H1 (cell line): ENCODE data around the gene LDLR. TPM values are rescaled to one million over a fixed set of nuclear protein-coding genes. Genes with fewer than 3 reads are reported as not detected.
A peak's percentile ranks its signal among the peaks of the same experiment; 100 is the strongest.

Experiments used
- CTCF ChIA-PET: fragments of 300-600 bp; sonication (Branson Sonifier 250); formaldehyde crosslinking; loops from one replicate; lab custom pipeline; 2021; ENCODE audit not compliant: partially characterized antibody; lab: Charles Lee
- POLR2A ChIA-PET: fragments of 300-600 bp; sonication (Branson Sonifier 250); formaldehyde crosslinking; loops from one replicate; lab custom pipeline; 2021; ENCODE audit warnings: inconsistent platforms; ENCODE audit not compliant: partially characterized antibody; lab: Charles Lee
- DNase-seq, 2 experiments: peaks; one replicate each; pipeline versions ENCODE4 v3.0.0 to v3.0.0-alpha.2; 2010 to 2022; ENCODE audit warnings: low spot score in 2 of 2, low read depth in 1 of 2, mixed read lengths in 1 of 2
- FAIRE-seq: peaks from 2 replicates; lab custom pipeline; 2011; peaks lifted over from hg19 to GRCh38; lab: Jason Lieb, UNC
- H2AFZ ChIP-seq: 2 replicates; pipeline ENCODE4 v1.8.1; 2012; ENCODE audit warnings: low read length, inconsistent platforms
- H2AK5ac ChIP-seq: 2 replicates; pipeline ENCODE4 v1.6.1; 2013; ENCODE audit warnings: low read depth, low read length
- H2BK120ac ChIP-seq: replicated peaks from 2 replicates; pipeline ENCODE3; 2013; ENCODE audit warnings: low read depth, low read length, inconsistent platforms
- H2BK12ac ChIP-seq: 2 replicates; pipeline ENCODE4 v1.6.1; 2013; ENCODE audit warnings: low read depth, low read length
- H2BK15ac ChIP-seq: 2 replicates; pipeline ENCODE4 v1.6.1; 2013; ENCODE audit warnings: low read length
- H2BK20ac ChIP-seq: 2 replicates; pipeline ENCODE4 v1.6.1; 2013; ENCODE audit warnings: low read length
- H2BK5ac ChIP-seq: 2 replicates; pipeline ENCODE4 v1.6.1; 2013; ENCODE audit warnings: low read depth, low read length
- H3K14ac ChIP-seq: 2 replicates; pipeline ENCODE4 v1.6.1; 2013; ENCODE audit warnings: inconsistent platforms; ENCODE audit not compliant: insufficient read length
- H3K18ac ChIP-seq: 2 replicates; pipeline ENCODE4 v1.6.1; 2013; ENCODE audit warnings: low read length; ENCODE audit errors: extremely low read depth
- H3K23ac ChIP-seq: 2 replicates; pipeline ENCODE4 v1.6.1; 2013; ENCODE audit warnings: inconsistent platforms; ENCODE audit not compliant: insufficient read length
- H3K23me2 ChIP-seq: 2 replicates; pipeline ENCODE4 v1.6.1; 2013; ENCODE audit warnings: low read depth, low read length
- H3K27ac ChIP-seq: 2 replicates; pipeline ENCODE4 v1.6.1; 2011; ENCODE audit warnings: low read depth, low read length, inconsistent platforms
- H3K27me3 ChIP-seq, 4 experiments: replicated peaks in 1 of 4; 1 replicate in 1 of 4; 2 replicates in 3 of 4; pipeline versions ENCODE4 v1.6.1 to v1.8.1; 2011 to 2013; ENCODE audit warnings: low read length in 3 of 4, mild to moderate bottlenecking in 3 of 4, inconsistent platforms in 2 of 4, mixed read lengths in 2 of 4, moderate library complexity in 1 of 4; ENCODE audit not compliant: control insufficient read depth in 3 of 4, insufficient read depth in 3 of 4; ENCODE audit errors: extremely low read depth in 1 of 4
- H3K36me3 ChIP-seq, 4 experiments: 2 replicates each; pipeline versions ENCODE4 v1.6.1 to v1.8.1; 2011 to 2013; ENCODE audit warnings: mild to moderate bottlenecking in 4 of 4, low read length in 3 of 4, moderate library complexity in 2 of 4, control low read depth in 1 of 4, inconsistent platforms in 1 of 4; ENCODE audit not compliant: insufficient read depth in 4 of 4, control insufficient read depth in 2 of 4
- H3K4ac ChIP-seq: replicated peaks from 2 replicates; pipeline ENCODE3; 2013; ENCODE audit warnings: low read length, low read depth, mixed read lengths, inconsistent platforms; ENCODE audit not compliant: insufficient read length
- H3K4me1 ChIP-seq, 4 experiments: replicated peaks in 1 of 4; 1 replicate in 1 of 4; 2 replicates in 3 of 4; pipeline versions ENCODE4 v1.6.1 to v1.8.1; 2011 to 2013; ENCODE audit warnings: low read length in 3 of 4, inconsistent platforms in 2 of 4, mixed read lengths in 1 of 4; ENCODE audit not compliant: insufficient read depth in 4 of 4, control insufficient read depth in 3 of 4
- H3K4me2 ChIP-seq, 2 experiments: 2 replicates each; pipeline versions ENCODE4 v1.6.1 to v1.8.1; 2011 to 2013; ENCODE audit warnings: low read depth in 2 of 2, low read length in 2 of 2, control low read depth in 1 of 2, inconsistent platforms in 1 of 2, mild to moderate bottlenecking in 1 of 2; ENCODE audit not compliant: insufficient read depth in 1 of 2
- H3K4me3 ChIP-seq, 4 experiments: fragments of 200-600, 300-600 bp in 1 of 4; sonication (generic), shearing (Covaris generic), sonication (Bioruptor Twin) in 1 of 4; 2 replicates each; pipeline versions ENCODE4 v1.5.1 to v1.8.1; 2011 to 2016; ENCODE audit warnings: low read length in 4 of 4, low read depth in 3 of 4, control low read depth in 2 of 4, inconsistent platforms in 2 of 4, mild to moderate bottlenecking in 2 of 4, mixed read lengths in 1 of 4, moderate library complexity in 1 of 4; ENCODE audit not compliant: insufficient read depth in 2 of 4; ENCODE audit errors: extremely low read depth in 1 of 4
- H3K56ac ChIP-seq: replicated peaks from 2 replicates; pipeline ENCODE3; 2013; ENCODE audit warnings: low read depth, mild to moderate bottlenecking, mixed read lengths, low read length, inconsistent platforms; ENCODE audit not compliant: insufficient read length
- H3K79me1 ChIP-seq: 2 replicates; pipeline ENCODE4 v1.6.1; 2013; ENCODE audit warnings: low read depth, low read length, control low read depth
- H3K79me2 ChIP-seq, 2 experiments: 2 replicates each; pipeline versions ENCODE4 v1.6.1 to v1.8.1; 2012 to 2013; ENCODE audit warnings: low read length in 2 of 2, mild to moderate bottlenecking in 2 of 2, inconsistent platforms in 1 of 2; ENCODE audit not compliant: insufficient read depth in 2 of 2, control insufficient read depth in 1 of 2
- H3K9ac ChIP-seq, 4 experiments: replicated peaks in 1 of 4; 1 replicate in 1 of 4; 2 replicates in 3 of 4; pipeline versions ENCODE4 v1.6.1 to v1.8.1; 2011 to 2013; ENCODE audit warnings: low read depth in 3 of 4, low read length in 3 of 4, control low read depth in 2 of 4, mild to moderate bottlenecking in 2 of 4, moderate library complexity in 2 of 4, inconsistent platforms in 1 of 4; ENCODE audit errors: extremely low read depth in 1 of 4
- H3K9me3 ChIP-seq, 2 experiments: 2 replicates each; pipeline versions ENCODE4 v1.6.1 to v1.8.1; 2012 to 2013; ENCODE audit warnings: mild to moderate bottlenecking in 2 of 2, moderate library complexity in 2 of 2, control low read depth in 1 of 2, inconsistent platforms in 1 of 2, low read depth in 1 of 2, low read length in 1 of 2, mixed read lengths in 1 of 2; ENCODE audit not compliant: insufficient read depth in 2 of 2
- H4K20me1 ChIP-seq, 2 experiments: replicated peaks in 1 of 2; 2 replicates each; pipeline versions ENCODE3 to v1.8.1; 2011 to 2013; ENCODE audit warnings: inconsistent platforms in 2 of 2, low read length in 2 of 2, mild to moderate bottlenecking in 1 of 2; ENCODE audit not compliant: insufficient read depth in 2 of 2, control insufficient read depth in 1 of 2
- H4K5ac ChIP-seq: 2 replicates; pipeline ENCODE4 v1.6.1; 2013; ENCODE audit warnings: low read length, low read depth, mixed read lengths, inconsistent platforms; ENCODE audit not compliant: insufficient read length
- H4K8ac ChIP-seq: 2 replicates; pipeline ENCODE4 v1.8.0; 2013; ENCODE audit warnings: mild to moderate bottlenecking, moderate library complexity, low read length, inconsistent platforms; ENCODE audit not compliant: insufficient read depth; ENCODE audit errors: extremely low read depth
- H4K91ac ChIP-seq: replicated peaks from 2 replicates; pipeline ENCODE3; 2013; ENCODE audit warnings: low read length, mixed read lengths, inconsistent platforms; ENCODE audit not compliant: insufficient read length
- BCL11A ChIP-seq, 2 experiments: IDR thresholded peaks; one replicate each; pipeline ENCODE4 v1.6.1; 2011; ENCODE audit warnings: low read depth in 2 of 2, low read length in 2 of 2, mild to moderate bottlenecking in 2 of 2
- CHD2 ChIP-seq: IDR thresholded peaks from 2 replicates; pipeline ENCODE4 v1.6.1; 2012; ENCODE audit warnings: low read length, improper control_type of control experiment
- GABPA ChIP-seq: IDR thresholded peaks from 2 replicates; pipeline ENCODE4 v1.6.1; 2011; ENCODE audit warnings: mild to moderate bottlenecking, low read length, moderate library complexity, borderline replicate concordance; ENCODE audit not compliant: insufficient read depth
- RBBP5 ChIP-seq: IDR thresholded peaks from 2 replicates; pipeline ENCODE4 v1.7.1; 2012; ENCODE audit warnings: low read depth, mild to moderate bottlenecking, inconsistent platforms, low read length, moderate library complexity, borderline replicate concordance
- TBP ChIP-seq: IDR thresholded peaks from 2 replicates; pipeline ENCODE4 v1.6.1; 2011; ENCODE audit warnings: low read depth, low read length, improper control_type of control experiment
- WGBS, 2 experiments: shearing (Covaris generic) in 1 of 2; methylation state at CpG; one replicate each; pipeline versions ENCODE4 v1.1.6 to v1.1.7; 2013 to 2015; ENCODE audit warnings: low lambda C conversion rate in 2 of 2, mixed read lengths in 2 of 2, inconsistent platforms in 1 of 2, low coverage in 1 of 2, missing lambda C conversion rate in 1 of 2; ENCODE audit not compliant: insufficient replicate concordance in 2 of 2, insufficient coverage in 1 of 2, insufficient read length in 1 of 2; ENCODE audit errors: extremely low coverage in 1 of 2, missing lambda C conversion rate in 1 of 2; 5-methylcytosine and 5-hydroxymethylcytosine counted together
- polyA plus RNA-seq, 7 experiments: library from polyadenylated mRNA; depleted of rRNA in 3 of 7; stranded (reverse) in 5 of 7; unstranded in 2 of 7; fragments of >200 nt in 5 of 7; fragments of 200-250 nt in 2 of 7; gene quantifications; 1 replicate in 5 of 7; 2 replicates in 1 of 7; 4 replicates in 1 of 7; pipeline versions ENCODE4 v1.2.1 to v1.2.3, GENCODE V29; 2011 to 2013; ENCODE audit warnings: missing spikeins in 2 of 7, mixed read lengths in 2 of 7
- total RNA-seq: library from RNA; stranded (reverse); fragmentation: NEBNext Ultra II Directional; extraction: Animal tissue kit (Norgen Biotek cat#: 25700); gene quantifications from 2 replicates; pipeline ENCODE4 v1.2.1, GENCODE V29; 2021

Gene LDLR
- total and polyA plus RNA-seq, 2 of the 8 experiments (the other 6 are each of a cell fraction or from before 2014, with no cell fraction given): 70.1 to 118 TPM

DNA sequence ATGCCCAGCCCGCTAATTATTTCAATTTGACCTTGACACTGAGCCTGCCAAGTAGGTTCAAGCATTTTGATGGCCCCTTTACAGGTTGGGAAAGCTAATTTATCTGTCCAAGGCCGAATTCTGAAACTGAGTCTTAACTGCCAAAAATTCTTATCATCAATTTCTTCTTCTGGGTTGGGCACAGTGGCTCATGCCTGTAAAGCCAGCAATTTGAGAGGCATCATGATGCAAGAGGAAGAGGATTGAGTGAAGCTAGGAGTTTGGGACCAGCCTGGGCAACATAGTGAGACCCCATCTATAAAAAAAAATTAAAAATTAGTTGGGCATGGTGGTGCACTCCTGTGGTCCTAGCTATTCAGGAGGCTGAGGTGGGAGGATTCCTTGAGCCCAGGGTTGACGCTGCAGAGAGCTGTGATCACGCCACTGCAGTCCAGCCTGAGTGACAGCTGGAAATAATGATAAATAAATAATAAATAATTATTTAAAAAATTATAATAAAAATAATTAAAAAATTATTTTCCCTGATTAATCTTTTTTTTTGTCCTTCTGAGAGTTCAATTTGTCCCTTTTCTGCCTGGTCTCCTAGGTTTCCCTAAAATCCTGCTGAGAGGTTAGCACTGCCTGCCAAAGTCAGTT lies 1.3 kb upstream of the LDLR start:
- Histone ChIP-seq H2BK20ac (peak overlapping the region; percentile 88; the same call in 1 of the 2 replicates), H3K23ac (no peak overlapping the region), H3K79me1 (no peaks in the 10 kb centered on the region), H3K36me3 (peaks cover 0 to 23% (median 2%) of the 10 kb centered on the region in 4 experiments; a peak in 3 of 8 replicates), H2AK5ac (no peak overlapping the region; the same call in 1 of the 2 replicates), H3K23me2 (peaks cover 7% of the 10 kb centered on the region), H2BK15ac (no peak overlapping the region), H4K8ac (no peak overlapping the region), H2BK12ac (peak overlapping the region; percentile 89; the same call in 1 of the 2 replicates), H3K4me3 (no peak overlapping the region; a peak in 2 of 8 replicates), H3K27ac (0 out of 2 replicates have a peak overlapping the region, but pooled peaks have one; percentile 12), H3K27me3 (no peaks in the 10 kb centered on the region), H3K56ac (no peak overlapping the region), H3K9me3 (no peaks in the 10 kb centered on the region), H4K20me1 (peaks cover 14 to 16% of the 10 kb centered on the region in 2 experiments), H2AFZ (no peak overlapping the region), H3K9ac (no peak overlapping the region), H2BK120ac (peak overlapping the region; percentile 95)
- CTCF ChIA-PET: interaction anchor here (0.8 to 1.8 kb wide), 4 partner anchors 16 to 216 kb away, joined by 3 to 5 read pairs (median 4); no protein-coding TSS in a partner anchor
- POLR2A ChIA-PET: interaction anchor here (1.2 to 3.1 kb wide), 7 partner anchors 8 to 147 kb away, joined by 3 to 16 read pairs (median 5); no protein-coding TSS in a partner anchor
- no peak for FAIRE-seq
- 88% methylated on average over 4 of the region's 4 CpGs; no CpG with 5 or more reads in 1 of the 2 experiments for WGBS, 2 experiments
- TF ChIP-seq GABPA: no peak
- TF ChIP-seq TBP: no peak
- TF ChIP-seq BCL11A (IDR thresholded peaks at IDR 0.05; ENCODE audit: low read depth in 2 of 2, low read length in 2 of 2): no peak
- no peak for TF ChIP-seq RBBP5
- TF ChIP-seq CHD2: no peak
- TF ChIP-seq, all 59 proteins: peak for 0
- Histone ChIP-seq H4K91ac (peak overlapping the region; percentile 88), H2BK5ac (peak overlapping the region; percentile 87; the same call in 1 of the 2 replicates), H4K5ac (peak overlapping the region; percentile 71), H3K4me1 (peaks cover 7 to 11% (median 9%) of the 10 kb centered on the region in 4 experiments), H3K4ac (peak overlapping the region; percentile 73), H3K4me2 (peak overlapping the region; percentile 66 to 98; a peak in 3 of 4 replicates), H3K79me2 (peaks cover 24 to 26% of the 10 kb centered on the region in 2 experiments), H3K18ac (peak overlapping the region; percentile 66), H3K14ac (no peak overlapping the region)
- DNase-seq: no peak
